CD8-positive, alpha-beta memory T cell (primary cell): ENCODE results near the gene SPOCK1. TPM values are rescaled to one million over a fixed set of nuclear protein-coding genes. Genes with fewer than 3 reads are reported as not detected.
A peak's percentile ranks its signal among the peaks of the same experiment; 100 is the strongest.

ENCODE experiments used
- CTCF ChIA-PET: fragments of 350-600 bp; sonication (Branson Sonifier 250); formaldehyde crosslinking; loops from one replicate; lab custom pipeline; 2021; ENCODE audit warnings: antibody characterized with exemption; lab: Charles Lee
- POLR2A ChIA-PET: fragments of 350-600 bp; sonication (Branson Sonifier 250); formaldehyde crosslinking; loops from one replicate; lab custom pipeline; 2021; ENCODE audit warnings: antibody characterized with exemption; lab: Charles Lee
- DNase-seq, 5 donors: peaks; one replicate each; pipeline versions ENCODE4 v3.0.0 to v3.0.0-alpha.2; 2020 to 2022; ENCODE audit warnings: mixed read lengths in 1 of 5
- H3K27ac ChIP-seq: one replicate; pipeline ENCODE4 v1.7.0; 2013; ENCODE audit warnings: low read depth, mild to moderate bottlenecking, low read length, moderate library complexity
- H3K27me3 ChIP-seq: 2 replicates; pipeline ENCODE4 v1.7.0; 2013; ENCODE audit warnings: low read length, mild to moderate bottlenecking; ENCODE audit not compliant: insufficient read depth, poor library complexity, severe bottlenecking
- H3K36me3 ChIP-seq: 2 replicates; pipeline ENCODE4 v1.7.0; 2013; ENCODE audit warnings: mild to moderate bottlenecking, low read length, moderate library complexity; ENCODE audit not compliant: insufficient read depth
- H3K4me1 ChIP-seq: 2 replicates; pipeline ENCODE4 v1.7.0; 2013; ENCODE audit warnings: mild to moderate bottlenecking, low read length, moderate library complexity; ENCODE audit not compliant: insufficient read depth
- H3K4me3 ChIP-seq: 2 replicates; pipeline ENCODE4 v1.7.0; 2013; ENCODE audit warnings: mild to moderate bottlenecking, low read length
- H3K9me3 ChIP-seq: 2 replicates; pipeline ENCODE4 v1.7.0; 2013; ENCODE audit warnings: mild to moderate bottlenecking, low read length
- H3K27ac Mint-ChIP-seq, 8 donors: one replicate each; pipeline ENCODE4 v1.8.0; 2020 to 2021; ENCODE audit warnings: mixed read lengths in 8 of 8, mild to moderate bottlenecking in 6 of 8, inconsistent platforms in 3 of 8, moderate library complexity in 3 of 8
- H3K27me3 Mint-ChIP-seq, 2 donors: one replicate each; pipeline ENCODE4 v1.8.0; 2020 to 2021; ENCODE audit warnings: mixed read lengths in 2 of 2, mild to moderate bottlenecking in 1 of 2, moderate library complexity in 1 of 2
- H3K36me3 Mint-ChIP-seq, 3 donors: one replicate each; pipeline ENCODE4 v1.8.0; 2020 to 2021; ENCODE audit warnings: mixed read lengths in 3 of 3, inconsistent platforms in 1 of 3, mild to moderate bottlenecking in 1 of 3
- H3K4me1 Mint-ChIP-seq, 3 donors: one replicate each; pipeline ENCODE4 v1.8.0; 2020 to 2021; ENCODE audit warnings: mixed read lengths in 3 of 3, inconsistent platforms in 1 of 3, mild to moderate bottlenecking in 1 of 3
- H3K4me3 Mint-ChIP-seq, 7 donors: one replicate each; pipeline ENCODE4 v1.8.0; 2020 to 2021; ENCODE audit warnings: mixed read lengths in 7 of 7, mild to moderate bottlenecking in 6 of 7, moderate library complexity in 4 of 7, inconsistent platforms in 2 of 7
- H3K9me3 Mint-ChIP-seq, 5 donors: one replicate each; pipeline ENCODE4 v1.8.0; 2020 to 2022; ENCODE audit warnings: mixed read lengths in 5 of 5, mild to moderate bottlenecking in 3 of 5, moderate library complexity in 2 of 5, inconsistent platforms in 1 of 5
- polyA plus RNA-seq: library from polyadenylated mRNA; unstranded; fragments of 300-500 nt; fragmentation: Illumina TruSeq; gene quantifications from one replicate; pipeline ENCODE4 v1.2.3, GENCODE V29; 2021
- total RNA-seq, 2 experiments: library from RNA; stranded (reverse); gene quantifications; one replicate each; pipeline ENCODE4 v1.2.3, GENCODE V29; 2021

SPOCK1 gene
- total and polyA plus RNA-seq, 3 experiments from 2014 or later = not detected

GRCh38 chr5:137026296-137026695 is 472.8 kb downstream of the SPOCK1 start:
- no peaks in the 10 kb centered on the region for H3K36me3 ChIP-seq
- Mint-ChIP-seq H3K27me3 (no peaks in the 10 kb centered on the region), H3K4me1 (peaks cover 0 to 4% (median 3%) of the 10 kb centered on the region in 3 donors), H3K4me3 (peak overlapping the region in 1 of 7 donors; percentile 20), H3K9me3 (no peaks in the 10 kb centered on the region), H3K27ac (no peak overlapping the region), H3K36me3 (no peaks in the 10 kb centered on the region)
- DNase-seq = no peak
- CTCF ChIA-PET = no interaction called here
- no peaks in the 10 kb centered on the region for H3K4me1 ChIP-seq
- POLR2A ChIA-PET = no interaction called here
- no peaks in the 10 kb centered on the region for H3K9me3 ChIP-seq
- no peak overlapping the region for H3K27ac ChIP-seq
- H3K4me3 ChIP-seq = no peak overlapping the region
- peaks cover 5% of the 10 kb centered on the region for H3K27me3 ChIP-seq

GRCh38 chr5:137024044-137024443 is 475.1 kb downstream of the SPOCK1 start:
- Mint-ChIP-seq H3K9me3 (no peaks in the 10 kb centered on the region), H3K4me1 (peaks cover 0 to 4% (median 3%) of the 10 kb centered on the region in 3 donors), H3K36me3 (no peaks in the 10 kb centered on the region), H3K27ac (no peak overlapping the region), H3K4me3 (no peak overlapping the region), H3K27me3 (no peaks in the 10 kb centered on the region)
- Histone ChIP-seq H3K9me3 (no peaks in the 10 kb centered on the region), H3K4me1 (no peaks in the 10 kb centered on the region), H3K27me3 (peaks cover 5% of the 10 kb centered on the region), H3K27ac (no peak overlapping the region), H3K4me3 (no peak overlapping the region), H3K36me3 (no peaks in the 10 kb centered on the region)
- CTCF ChIA-PET = no interaction called here
- no peak for DNase-seq
- POLR2A ChIA-PET = no interaction called here

GRCh38 chr5:137023371-137023770 is 475.8 kb downstream of the SPOCK1 start:
- no peak overlapping the region for H3K4me3 Mint-ChIP-seq
- H3K4me1 ChIP-seq = no peaks in the 10 kb centered on the region
- no peaks in the 10 kb centered on the region for H3K36me3 Mint-ChIP-seq
- no peaks in the 10 kb centered on the region for H3K27me3 Mint-ChIP-seq
- CTCF ChIA-PET = no interaction called here
- H3K9me3 ChIP-seq = no peaks in the 10 kb centered on the region
- peaks cover 5% of the 10 kb centered on the region for H3K27me3 ChIP-seq
- H3K27ac Mint-ChIP-seq = no peak overlapping the region
- H3K9me3 Mint-ChIP-seq = no peaks in the 10 kb centered on the region
- POLR2A ChIA-PET = no interaction called here
- no peak overlapping the region for H3K27ac ChIP-seq
- H3K4me1 Mint-ChIP-seq = peaks cover 0 to 4% (median 3%) of the 10 kb centered on the region in 3 donors
- no peak for DNase-seq
- no peaks in the 10 kb centered on the region for H3K36me3 ChIP-seq
- H3K4me3 ChIP-seq = no peak overlapping the region

- H3K4me1 Mint-ChIP-seq = peaks cover 0 to 4% (median 3%) of the 10 kb centered on the region in 3 donors
- no peaks in the 10 kb centered on the region for H3K4me1 ChIP-seq
- CTCF ChIA-PET = no interaction called here
- no peaks in the 10 kb centered on the region for H3K36me3 ChIP-seq
- H3K27ac Mint-ChIP-seq = no peak overlapping the region
- peaks cover 5% of the 10 kb centered on the region for H3K27me3 ChIP-seq
- H3K4me3 Mint-ChIP-seq = no peak overlapping the region
- no peaks in the 10 kb centered on the region for H3K9me3 ChIP-seq
- no peaks in the 10 kb centered on the region for H3K36me3 Mint-ChIP-seq
- H3K27ac ChIP-seq = no peak overlapping the region
- DNase-seq = no peak
- H3K27me3 Mint-ChIP-seq = no peaks in the 10 kb centered on the region
- POLR2A ChIA-PET = no interaction called here
- no peak overlapping the region for H3K4me3 ChIP-seq
- H3K9me3 Mint-ChIP-seq = no peaks in the 10 kb centered on the region
Measured at GRCh38 chr5:137022725-137023124, 476.4 kb downstream of the SPOCK1 start.

GRCh38 chr5:137022043-137022442 is 477.1 kb downstream of the SPOCK1 start:
- Mint-ChIP-seq H3K4me1 (peaks cover 0 to 4% (median 3%) of the 10 kb centered on the region in 3 donors), H3K9me3 (no peaks in the 10 kb centered on the region), H3K27me3 (no peaks in the 10 kb centered on the region), H3K4me3 (no peak overlapping the region), H3K27ac (no peak overlapping the region), H3K36me3 (no peaks in the 10 kb centered on the region)
- Histone ChIP-seq H3K4me3 (no peak overlapping the region), H3K27ac (no peak overlapping the region), H3K4me1 (no peaks in the 10 kb centered on the region), H3K27me3 (peaks cover 5% of the 10 kb centered on the region), H3K36me3 (no peaks in the 10 kb centered on the region), H3K9me3 (no peaks in the 10 kb centered on the region)
- CTCF ChIA-PET = no interaction called here
- POLR2A ChIA-PET = no interaction called here
- no peak for DNase-seq

- Histone ChIP-seq H3K27me3 (no peaks in the 10 kb centered on the region), H3K9me3 (no peaks in the 10 kb centered on the region), H3K4me1 (no peaks in the 10 kb centered on the region), H3K36me3 (no peaks in the 10 kb centered on the region), H3K27ac (no peak overlapping the region), H3K4me3 (no peak overlapping the region)
- CTCF ChIA-PET = no interaction called here
- Mint-ChIP-seq H3K36me3 (no peaks in the 10 kb centered on the region), H3K4me1 (peaks cover 0 to 4% (median 3%) of the 10 kb centered on the region in 3 donors), H3K27me3 (no peaks in the 10 kb centered on the region), H3K9me3 (peaks cover 0 to 2% (median 0%) of the 10 kb centered on the region in 5 donors), H3K4me3 (no peak overlapping the region), H3K27ac (no peak overlapping the region)
- POLR2A ChIA-PET = no interaction called here
- no peak for DNase-seq
Measured at GRCh38 chr5:137019229-137019628, 479.9 kb downstream of the SPOCK1 start.

- ChIA-PET POLR2A (no interaction called here), CTCF (no interaction called here)
- Mint-ChIP-seq H3K4me1 (no peaks in the 10 kb centered on the region), H3K27ac (no peak overlapping the region), H3K9me3 (peaks cover 0 to 5% (median 0%) of the 10 kb centered on the region in 5 donors), H3K27me3 (no peaks in the 10 kb centered on the region), H3K36me3 (no peaks in the 10 kb centered on the region), H3K4me3 (no peak overlapping the region)
- Histone ChIP-seq H3K27ac (no peak overlapping the region), H3K36me3 (no peaks in the 10 kb centered on the region), H3K4me3 (no peak overlapping the region), H3K9me3 (no peaks in the 10 kb centered on the region), H3K27me3 (no peaks in the 10 kb centered on the region), H3K4me1 (no peaks in the 10 kb centered on the region)
- DNase-seq = no peak
Measured at GRCh38 chr5:137016783-137017324, 482.3 kb downstream of the SPOCK1 start.

GRCh38 chr5:137015540-137016116 is 483.5 kb downstream of the SPOCK1 start:
- Histone ChIP-seq H3K4me3 (no peak overlapping the region), H3K9me3 (no peaks in the 10 kb centered on the region), H3K27ac (no peak overlapping the region), H3K36me3 (no peaks in the 10 kb centered on the region), H3K4me1 (no peaks in the 10 kb centered on the region), H3K27me3 (no peaks in the 10 kb centered on the region)
- Mint-ChIP-seq H3K4me1 (no peaks in the 10 kb centered on the region), H3K36me3 (no peaks in the 10 kb centered on the region), H3K27me3 (no peaks in the 10 kb centered on the region), H3K9me3 (peaks cover 0 to 5% (median 0%) of the 10 kb centered on the region in 5 donors), H3K4me3 (no peak overlapping the region), H3K27ac (no peak overlapping the region)
- POLR2A ChIA-PET = no interaction called here
- no peak for DNase-seq
- CTCF ChIA-PET = no interaction called here
